GM18517 (cell line): ENCODE measurements around the gene EFHD1.

Experiments
- ATAC-seq: cut with Tn5 transposase; IDR thresholded peaks from one replicate; pipeline ENCODE4 v1.9.1; 2021; ENCODE audit warnings: mild to moderate bottlenecking, moderate library complexity; ENCODE audit not compliant: unreplicated experiment

The EFHD1 gene

GRCh38 chr2:232633413-232634205, at the start of gene EFHD1:
TSS of gene EFHD1 (plus strand) at chr2:232633604. CDS start at chr2:232633705, 101 bp downstream.
- no peak for ATAC-seq

GRCh38 chr2:232584238-232584637, 49.2 kb upstream of the EFHD1 start:
- no peak for ATAC-seq

GRCh38 chr2:232586943-232587505, 46.4 kb upstream of the EFHD1 start:
- ATAC-seq, result no peak

- ATAC-seq, result no peak
Observed at GRCh38 chr2:232587512-232587911, 45.9 kb upstream of the EFHD1 start.

GRCh38 chr2:232588031-232588430, 45.4 kb upstream of the EFHD1 start:
- ATAC-seq, result no peak

GRCh38 chr2:232588680-232589585, 44.5 kb upstream of the EFHD1 start:
- ATAC-seq, result no peak

GRCh38 chr2:232592772-232593395, 40.5 kb upstream of the EFHD1 start:
- no peak for ATAC-seq

- no peak for ATAC-seq
Observed at GRCh38 chr2:232593982-232594381, 39.4 kb upstream of the EFHD1 start.

GRCh38 chr2:232597362-232598079, 35.9 kb upstream of the EFHD1 start:
- no peak for ATAC-seq

GRCh38 chr2:232598293-232598692, 35.1 kb upstream of the EFHD1 start:
- no peak for ATAC-seq

GRCh38 chr2:232600053-232600773, 33.2 kb upstream of the EFHD1 start:
- ATAC-seq, result no peak

- ATAC-seq, result no peak
Observed at GRCh38 chr2:232603283-232603682, 30.1 kb upstream of the EFHD1 start.

GRCh38 chr2:232604535-232604934, 28.9 kb upstream of the EFHD1 start:
- no peak for ATAC-seq

GRCh38 chr2:232607011-232607410, 26.4 kb upstream of the EFHD1 start:
- no peak for ATAC-seq

GRCh38 chr2:232609607-232610006, 23.8 kb upstream of the EFHD1 start:
- no peak for ATAC-seq

GRCh38 chr2:232610081-232610480, 23.3 kb upstream of the EFHD1 start:
- ATAC-seq, result no peak

GRCh38 chr2:232611061-232611460, 22.3 kb upstream of the EFHD1 start:
- no peak for ATAC-seq

- no peak for ATAC-seq
Observed at GRCh38 chr2:232611559-232612218, 21.7 kb upstream of the EFHD1 start.

- ATAC-seq, result no peak
Observed at GRCh38 chr2:232613538-232614134, 19.8 kb upstream of the EFHD1 start.
